Ishikawa (cell line): ENCODE measurements around the gene POLD3.

ENCODE experiments used
- CEBPB ChIP-seq: IDR thresholded peaks from 2 replicates; pipeline ENCODE4 v1.6.1; 2012
- CREB1 ChIP-seq: IDR thresholded peaks from 2 replicates; pipeline ENCODE4 v1.6.1; 2012; ENCODE audit warnings: low read depth
- EGR1 ChIP-seq: IDR thresholded peaks from 2 replicates; pipeline ENCODE4 v1.6.1; 2012
- EP300 ChIP-seq: IDR thresholded peaks from 2 replicates; pipeline ENCODE4 v1.6.1; 2012; ENCODE audit warnings: borderline replicate concordance
- FOXM1 ChIP-seq: IDR thresholded peaks from 2 replicates; pipeline ENCODE4 v1.6.1; 2012; ENCODE audit warnings: low read depth, borderline replicate concordance
- MAX ChIP-seq: IDR thresholded peaks from 2 replicates; pipeline ENCODE4 v1.6.1; 2012
- NFIC ChIP-seq: IDR thresholded peaks from 2 replicates; pipeline ENCODE4 v1.6.1; 2012
- RAD21 ChIP-seq: IDR thresholded peaks from 2 replicates; pipeline ENCODE4 v1.6.1; 2012; ENCODE audit warnings: low read depth
- REST ChIP-seq: IDR thresholded peaks from 2 replicates; pipeline ENCODE4 v1.6.1; 2012; ENCODE audit warnings: low read depth, mild to moderate bottlenecking
- TAF1 ChIP-seq: IDR thresholded peaks from 2 replicates; pipeline ENCODE4 v1.6.1; 2012; ENCODE audit warnings: low read depth, mild to moderate bottlenecking
- TCF12 ChIP-seq: IDR thresholded peaks from 2 replicates; pipeline ENCODE4 v1.6.1; 2012; ENCODE audit warnings: low read depth
- TEAD4 ChIP-seq: IDR thresholded peaks from 2 replicates; pipeline ENCODE4 v1.6.1; 2012
- USF1 ChIP-seq: IDR thresholded peaks from 2 replicates; pipeline ENCODE4 v1.6.1; 2012
- YY1 ChIP-seq: IDR thresholded peaks from 2 replicates; pipeline ENCODE4 v1.6.1; 2012; ENCODE audit warnings: low read depth
- ZBTB7A ChIP-seq: IDR thresholded peaks from 2 replicates; pipeline ENCODE4 v1.6.1; 2012; ENCODE audit warnings: low read depth

POLD3 gene

GRCh38 chr11:74679513-74679865 is 87.1 kb downstream of the POLD3 start:
- TF ChIP-seq YY1 (no peak), USF1 (no peak), NFIC (no peak), ZBTB7A (no peak), RAD21 (no peak), TEAD4 (no peak), CREB1 (no peak), CEBPB (no peak), REST (no peak), MAX (no peak), EGR1 (no peak), FOXM1 (no peak), EP300 (no peak), TCF12 (no peak)

- TF ChIP-seq ZBTB7A (no peak), YY1 (no peak), EP300 (no peak), USF1 (no peak), MAX (no peak), NFIC (no peak), CEBPB (no peak), RAD21 (no peak), TEAD4 (no peak), TAF1 (no peak), EGR1 (no peak), CREB1 (no peak)
These were observed 87.8 kb downstream of the POLD3 start for GRCh38 chr11:74680035-74680671.

- TF ChIP-seq TCF12 (no peak), FOXM1 (no peak), REST (no peak), ZBTB7A (no peak), CEBPB (no peak)
These were observed 88.5 kb downstream of the POLD3 start for GRCh38 chr11:74680703-74681531.

- TF ChIP-seq TAF1 (no peak), NFIC (no peak), TEAD4 (no peak), USF1 (no peak), YY1 (no peak), CEBPB (no peak), TCF12 (no peak), MAX (no peak), REST (no peak), CREB1 (no peak), RAD21 (no peak), FOXM1 (no peak), ZBTB7A (no peak), EGR1 (no peak), EP300 (no peak)
These were observed 89.6 kb downstream of the POLD3 start for GRCh38 chr11:74681686-74682651.
